H1 (cell line): Measurements from ENCODE around the gene SECISBP2. TPM values are rescaled to one million over a fixed set of nuclear protein-coding genes. Genes with fewer than 3 reads are reported as not detected.

Experiments
- CTCF ChIA-PET: fragments of 300-600 bp; sonication (Branson Sonifier 250); formaldehyde crosslinking; loops from one replicate; lab custom pipeline; 2021; ENCODE audit not compliant: partially characterized antibody; lab: Charles Lee
- POLR2A ChIA-PET: fragments of 300-600 bp; sonication (Branson Sonifier 250); formaldehyde crosslinking; loops from one replicate; lab custom pipeline; 2021; ENCODE audit warnings: inconsistent platforms; ENCODE audit not compliant: partially characterized antibody; lab: Charles Lee
- DNase-seq, 2 experiments: peaks; one replicate each; pipeline versions ENCODE4 v3.0.0 to v3.0.0-alpha.2; 2010 to 2022; ENCODE audit warnings: low spot score in 2 of 2, low read depth in 1 of 2, mixed read lengths in 1 of 2
- FAIRE-seq: peaks from 2 replicates; lab custom pipeline; 2011; peaks lifted over from hg19 to GRCh38; lab: Jason Lieb, UNC
- H2AFZ ChIP-seq: 2 replicates; pipeline ENCODE4 v1.8.1; 2012; ENCODE audit warnings: low read length, inconsistent platforms
- H2AK5ac ChIP-seq: 2 replicates; pipeline ENCODE4 v1.6.1; 2013; ENCODE audit warnings: low read depth, low read length
- H2BK120ac ChIP-seq: replicated peaks from 2 replicates; pipeline ENCODE3; 2013; ENCODE audit warnings: low read depth, low read length, inconsistent platforms
- H2BK12ac ChIP-seq: 2 replicates; pipeline ENCODE4 v1.6.1; 2013; ENCODE audit warnings: low read depth, low read length
- H2BK15ac ChIP-seq: 2 replicates; pipeline ENCODE4 v1.6.1; 2013; ENCODE audit warnings: low read length
- H2BK20ac ChIP-seq: 2 replicates; pipeline ENCODE4 v1.6.1; 2013; ENCODE audit warnings: low read length
- H2BK5ac ChIP-seq: 2 replicates; pipeline ENCODE4 v1.6.1; 2013; ENCODE audit warnings: low read depth, low read length
- H3K14ac ChIP-seq: 2 replicates; pipeline ENCODE4 v1.6.1; 2013; ENCODE audit warnings: inconsistent platforms; ENCODE audit not compliant: insufficient read length
- H3K18ac ChIP-seq: 2 replicates; pipeline ENCODE4 v1.6.1; 2013; ENCODE audit warnings: low read length; ENCODE audit errors: extremely low read depth
- H3K23ac ChIP-seq: 2 replicates; pipeline ENCODE4 v1.6.1; 2013; ENCODE audit warnings: inconsistent platforms; ENCODE audit not compliant: insufficient read length
- H3K23me2 ChIP-seq: 2 replicates; pipeline ENCODE4 v1.6.1; 2013; ENCODE audit warnings: low read depth, low read length
- H3K27ac ChIP-seq: 2 replicates; pipeline ENCODE4 v1.6.1; 2011; ENCODE audit warnings: low read depth, low read length, inconsistent platforms
- H3K27me3 ChIP-seq, 4 experiments: replicated peaks in 1 of 4; 1 replicate in 1 of 4; 2 replicates in 3 of 4; pipeline versions ENCODE4 v1.6.1 to v1.8.1; 2011 to 2013; ENCODE audit warnings: low read length in 3 of 4, mild to moderate bottlenecking in 3 of 4, inconsistent platforms in 2 of 4, mixed read lengths in 2 of 4, moderate library complexity in 1 of 4; ENCODE audit not compliant: control insufficient read depth in 3 of 4, insufficient read depth in 3 of 4; ENCODE audit errors: extremely low read depth in 1 of 4
- H3K36me3 ChIP-seq, 4 experiments: 2 replicates each; pipeline versions ENCODE4 v1.6.1 to v1.8.1; 2011 to 2013; ENCODE audit warnings: mild to moderate bottlenecking in 4 of 4, low read length in 3 of 4, moderate library complexity in 2 of 4, control low read depth in 1 of 4, inconsistent platforms in 1 of 4; ENCODE audit not compliant: insufficient read depth in 4 of 4, control insufficient read depth in 2 of 4
- H3K4ac ChIP-seq: replicated peaks from 2 replicates; pipeline ENCODE3; 2013; ENCODE audit warnings: low read length, low read depth, mixed read lengths, inconsistent platforms; ENCODE audit not compliant: insufficient read length
- H3K4me1 ChIP-seq, 4 experiments: replicated peaks in 1 of 4; 1 replicate in 1 of 4; 2 replicates in 3 of 4; pipeline versions ENCODE4 v1.6.1 to v1.8.1; 2011 to 2013; ENCODE audit warnings: low read length in 3 of 4, inconsistent platforms in 2 of 4, mixed read lengths in 1 of 4; ENCODE audit not compliant: insufficient read depth in 4 of 4, control insufficient read depth in 3 of 4
- H3K4me2 ChIP-seq, 2 experiments: 2 replicates each; pipeline versions ENCODE4 v1.6.1 to v1.8.1; 2011 to 2013; ENCODE audit warnings: low read depth in 2 of 2, low read length in 2 of 2, control low read depth in 1 of 2, inconsistent platforms in 1 of 2, mild to moderate bottlenecking in 1 of 2; ENCODE audit not compliant: insufficient read depth in 1 of 2
- H3K4me3 ChIP-seq, 4 experiments: fragments of 200-600, 300-600 bp in 1 of 4; sonication (generic), shearing (Covaris generic), sonication (Bioruptor Twin) in 1 of 4; 2 replicates each; pipeline versions ENCODE4 v1.5.1 to v1.8.1; 2011 to 2016; ENCODE audit warnings: low read length in 4 of 4, low read depth in 3 of 4, control low read depth in 2 of 4, inconsistent platforms in 2 of 4, mild to moderate bottlenecking in 2 of 4, mixed read lengths in 1 of 4, moderate library complexity in 1 of 4; ENCODE audit not compliant: insufficient read depth in 2 of 4; ENCODE audit errors: extremely low read depth in 1 of 4
- H3K56ac ChIP-seq: replicated peaks from 2 replicates; pipeline ENCODE3; 2013; ENCODE audit warnings: low read depth, mild to moderate bottlenecking, mixed read lengths, low read length, inconsistent platforms; ENCODE audit not compliant: insufficient read length
- H3K79me1 ChIP-seq: 2 replicates; pipeline ENCODE4 v1.6.1; 2013; ENCODE audit warnings: low read depth, low read length, control low read depth
- H3K79me2 ChIP-seq, 2 experiments: 2 replicates each; pipeline versions ENCODE4 v1.6.1 to v1.8.1; 2012 to 2013; ENCODE audit warnings: low read length in 2 of 2, mild to moderate bottlenecking in 2 of 2, inconsistent platforms in 1 of 2; ENCODE audit not compliant: insufficient read depth in 2 of 2, control insufficient read depth in 1 of 2
- H3K9ac ChIP-seq, 4 experiments: replicated peaks in 1 of 4; 1 replicate in 1 of 4; 2 replicates in 3 of 4; pipeline versions ENCODE4 v1.6.1 to v1.8.1; 2011 to 2013; ENCODE audit warnings: low read depth in 3 of 4, low read length in 3 of 4, control low read depth in 2 of 4, mild to moderate bottlenecking in 2 of 4, moderate library complexity in 2 of 4, inconsistent platforms in 1 of 4; ENCODE audit errors: extremely low read depth in 1 of 4
- H3K9me3 ChIP-seq, 2 experiments: 2 replicates each; pipeline versions ENCODE4 v1.6.1 to v1.8.1; 2012 to 2013; ENCODE audit warnings: mild to moderate bottlenecking in 2 of 2, moderate library complexity in 2 of 2, control low read depth in 1 of 2, inconsistent platforms in 1 of 2, low read depth in 1 of 2, low read length in 1 of 2, mixed read lengths in 1 of 2; ENCODE audit not compliant: insufficient read depth in 2 of 2
- H4K20me1 ChIP-seq, 2 experiments: replicated peaks in 1 of 2; 2 replicates each; pipeline versions ENCODE3 to v1.8.1; 2011 to 2013; ENCODE audit warnings: inconsistent platforms in 2 of 2, low read length in 2 of 2, mild to moderate bottlenecking in 1 of 2; ENCODE audit not compliant: insufficient read depth in 2 of 2, control insufficient read depth in 1 of 2
- H4K5ac ChIP-seq: 2 replicates; pipeline ENCODE4 v1.6.1; 2013; ENCODE audit warnings: low read length, low read depth, mixed read lengths, inconsistent platforms; ENCODE audit not compliant: insufficient read length
- H4K8ac ChIP-seq: 2 replicates; pipeline ENCODE4 v1.8.0; 2013; ENCODE audit warnings: mild to moderate bottlenecking, moderate library complexity, low read length, inconsistent platforms; ENCODE audit not compliant: insufficient read depth; ENCODE audit errors: extremely low read depth
- H4K91ac ChIP-seq: replicated peaks from 2 replicates; pipeline ENCODE3; 2013; ENCODE audit warnings: low read length, mixed read lengths, inconsistent platforms; ENCODE audit not compliant: insufficient read length
- CTBP2 ChIP-seq: IDR thresholded peaks from 2 replicates; pipeline ENCODE4 v1.7.0; 2011; ENCODE audit warnings: borderline replicate concordance, mild to moderate bottlenecking, moderate library complexity, mixed read lengths, low read length; ENCODE audit not compliant: insufficient read depth, insufficient read length
- EZH2 ChIP-seq: fragments of 200-600 bp; sonication (generic); IDR thresholded peaks from 2 replicates; pipeline ENCODE4 v1.7.1; 2012; ENCODE audit warnings: low read depth, mild to moderate bottlenecking, moderate library complexity, low read length, inconsistent platforms; ENCODE audit not compliant: severe bottlenecking
- HDAC2 ChIP-seq, 2 experiments: fragments of 300-600 bp in 1 of 2; sonication (generic) in 1 of 2; IDR thresholded peaks; 2 replicates each; pipeline ENCODE4 v1.6.1; 2011 to 2012; ENCODE audit warnings: low read depth in 2 of 2, low read length in 2 of 2, mild to moderate bottlenecking in 2 of 2, moderate library complexity in 2 of 2, borderline replicate concordance in 1 of 2, inconsistent platforms in 1 of 2
- HDAC6 ChIP-seq: IDR thresholded peaks from one replicate; pipeline ENCODE4 v1.7.1; 2012; ENCODE audit warnings: low read depth, mild to moderate bottlenecking, inconsistent platforms, low read length, moderate library complexity
- NRF1 ChIP-seq: IDR thresholded peaks from 2 replicates; pipeline ENCODE4 v1.6.1; 2011; ENCODE audit warnings: mild to moderate bottlenecking, low read depth, low read length, improper control_type of control experiment
- POLR2A ChIP-seq, 2 experiments: IDR thresholded peaks; 1 replicate in 1 of 2; 2 replicates in 1 of 2; pipeline ENCODE4 v1.6.1; 2011; ENCODE audit warnings: low read depth in 2 of 2, low read length in 2 of 2, mild to moderate bottlenecking in 2 of 2; ENCODE audit errors: control extremely low read depth in 1 of 2
- POU5F1 ChIP-seq: IDR thresholded peaks from 2 replicates; pipeline ENCODE4 v1.6.1; 2011; ENCODE audit warnings: low read depth, mild to moderate bottlenecking, low read length, moderate library complexity
- RAD21 ChIP-seq, 2 experiments: IDR thresholded peaks in 1 of 2; conservative IDR thresholded peaks in 1 of 2; 2 replicates each; pipeline ENCODE4 v1.6.1; 2011; ENCODE audit warnings: low read depth in 2 of 2, low read length in 2 of 2, improper control_type of control experiment in 1 of 2, inconsistent platforms in 1 of 2, mild to moderate bottlenecking in 1 of 2, moderate library complexity in 1 of 2
- RBBP5 ChIP-seq: IDR thresholded peaks from 2 replicates; pipeline ENCODE4 v1.7.1; 2012; ENCODE audit warnings: low read depth, mild to moderate bottlenecking, inconsistent platforms, low read length, moderate library complexity, borderline replicate concordance
- SIN3A ChIP-seq, 2 experiments: IDR thresholded peaks in 1 of 2; conservative IDR thresholded peaks in 1 of 2; 2 replicates each; pipeline ENCODE4 v1.6.1; 2011 to 2012; ENCODE audit warnings: low read length in 2 of 2, improper control_type of control experiment in 1 of 2, low read depth in 1 of 2, mild to moderate bottlenecking in 1 of 2
- SUZ12 ChIP-seq: fragments of 200-600 bp; sonication (generic); IDR thresholded peaks from 2 replicates; pipeline ENCODE4 v1.6.1; 2012; ENCODE audit warnings: mild to moderate bottlenecking, inconsistent platforms, low read length, moderate library complexity, mixed read lengths
- TBP ChIP-seq: IDR thresholded peaks from 2 replicates; pipeline ENCODE4 v1.6.1; 2011; ENCODE audit warnings: low read depth, low read length, improper control_type of control experiment
- TCF12 ChIP-seq: IDR thresholded peaks from 2 replicates; pipeline ENCODE4 v1.6.1; 2011; ENCODE audit warnings: low read depth, mild to moderate bottlenecking, low read length
- ZNF274 ChIP-seq: IDR thresholded peaks from 2 replicates; pipeline ENCODE4 v1.7.0; 2012; ENCODE audit warnings: low read length, borderline replicate concordance; ENCODE audit errors: extremely low read depth
- WGBS, 2 experiments: shearing (Covaris generic) in 1 of 2; methylation state at CpG; one replicate each; pipeline versions ENCODE4 v1.1.6 to v1.1.7; 2013 to 2015; ENCODE audit warnings: low lambda C conversion rate in 2 of 2, mixed read lengths in 2 of 2, inconsistent platforms in 1 of 2, low coverage in 1 of 2, missing lambda C conversion rate in 1 of 2; ENCODE audit not compliant: insufficient replicate concordance in 2 of 2, insufficient coverage in 1 of 2, insufficient read length in 1 of 2; ENCODE audit errors: extremely low coverage in 1 of 2, missing lambda C conversion rate in 1 of 2; 5-methylcytosine and 5-hydroxymethylcytosine counted together
- polyA plus RNA-seq, 7 experiments: library from polyadenylated mRNA; depleted of rRNA in 3 of 7; stranded (reverse) in 5 of 7; unstranded in 2 of 7; fragments of >200 nt in 5 of 7; fragments of 200-250 nt in 2 of 7; gene quantifications; 1 replicate in 5 of 7; 2 replicates in 1 of 7; 4 replicates in 1 of 7; pipeline versions ENCODE4 v1.2.1 to v1.2.3, GENCODE V29; 2011 to 2013; ENCODE audit warnings: missing spikeins in 2 of 7, mixed read lengths in 2 of 7
- total RNA-seq: library from RNA; stranded (reverse); fragmentation: NEBNext Ultra II Directional; extraction: Animal tissue kit (Norgen Biotek cat#: 25700); gene quantifications from 2 replicates; pipeline ENCODE4 v1.2.1, GENCODE V29; 2021

Gene SECISBP2
- total and polyA plus RNA-seq, 2 of the 8 experiments (the other 6 are each of a cell fraction or from before 2014, with no cell fraction given): 39.0 to 61.7 TPM

GRCh38 chr9:89363311-89363670 is 45.0 kb downstream of the SECISBP2 start:
- H3K27ac ChIP-seq: no peak overlapping the region
- H2AFZ ChIP-seq: no peak overlapping the region
- H3K27me3 ChIP-seq: no peaks in the 10 kb centered on the region
- DNase-seq (no peak), FAIRE-seq (no peak)
- no peak overlapping the region for H3K9ac ChIP-seq
- H3K23me2 ChIP-seq: no peaks in the 10 kb centered on the region
- no peak overlapping the region for H2AK5ac ChIP-seq
- CTCF ChIA-PET: interaction anchor here (0.8 to 1.2 kb wide), 4 partner anchors 9 to 47 kb away, joined by 3 to 4 read pairs (median 4); no protein-coding TSS in a partner anchor
- POLR2A ChIA-PET: interaction anchor here (0.7 to 2.6 kb wide), 4 partner anchors 9 to 185 kb away, joined by 3 to 12 read pairs (median 3); no protein-coding TSS in a partner anchor
- WGBS, 2 experiments: 91% methylated on average over 6 of the region's 6 CpGs; no CpG with 5 or more reads in 1 of the 2 experiments
- no peak overlapping the region for H4K8ac ChIP-seq
- no peak overlapping the region for H2BK5ac ChIP-seq
- H2BK12ac ChIP-seq: no peak overlapping the region
- no peak overlapping the region for H2BK120ac ChIP-seq
- H3K4me3 ChIP-seq: no peak overlapping the region
- no peak overlapping the region for H3K23ac ChIP-seq
- no peak overlapping the region for H3K14ac ChIP-seq
- no peaks in the 10 kb centered on the region for H3K4me1 ChIP-seq
- no peak overlapping the region for H2BK20ac ChIP-seq
- H3K79me2 ChIP-seq: no peaks in the 10 kb centered on the region
- H2BK15ac ChIP-seq: no peak overlapping the region
- H3K18ac ChIP-seq: no peak overlapping the region
- H3K4ac ChIP-seq: no peak overlapping the region
- H3K4me2 ChIP-seq: no peak overlapping the region
- H3K36me3 ChIP-seq: peaks cover 18 to 37% (median 31%) of the 10 kb centered on the region in 4 experiments
- H4K20me1 ChIP-seq: peaks cover under 1 to 5% of the 10 kb centered on the region in 2 experiments
- H3K79me1 ChIP-seq: no peaks in the 10 kb centered on the region
- no peaks in the 10 kb centered on the region for H3K9me3 ChIP-seq
- no peak overlapping the region for H3K56ac ChIP-seq
- H4K5ac ChIP-seq: no peak overlapping the region
- H4K91ac ChIP-seq: no peak overlapping the region
- TF ChIP-seq RAD21 (IDR thresholded peaks at IDR 0.05 in 1 of 2, conservative IDR thresholded peaks at IDR 0.05 in 1 of 2; ENCODE audit: low read depth in 2 of 2, low read length in 2 of 2) (no peak), SUZ12 (no peak), CTBP2 (no peak), TBP (no peak), POU5F1 (no peak), HDAC6 (no peak), HDAC2 (IDR thresholded peaks at IDR 0.05; ENCODE audit: borderline replicate concordance in 1 of 2, low read depth in 2 of 2, low read length in 2 of 2) (no peak), ZNF274 (no peak), SIN3A (conservative IDR thresholded peaks at IDR 0.05 in 1 of 2, IDR thresholded peaks at IDR 0.05 in 1 of 2; ENCODE audit: low read depth in 1 of 2, low read length in 2 of 2) (no peak), RBBP5 (no peak), EZH2 (no peak), NRF1 (no peak), TCF12 (no peak), POLR2A (IDR thresholded peaks at IDR 0.05; ENCODE audit: control extremely low read depth in 1 of 2, low read depth in 2 of 2, low read length in 2 of 2) (no peak)
